Left ventricle myocardium superior (tissue), 1 donor: ENCODE data around the gene C17orf100. TPM values are rescaled to one million over a fixed set of nuclear protein-coding genes. Genes with fewer than 3 reads are reported as not detected.
"Not testable (repeated sequence)": the region's sequence is repeated elsewhere in the genome, so short reads cannot be mapped to it uniquely, and the experiment has no call there.

ENCODE experiments used
- ATAC-seq: fragments of 200-7000 bp; cut with Tn5 transposase; one replicate; pipeline ENCODE4 v1.9.1; 2020; ENCODE audit warnings: mild to moderate bottlenecking, moderate library complexity
- DNase-seq: peaks from one replicate; pipeline ENCODE4 v3.0.0-alpha.2; 2020
- intact Hi-C: fragments of 100-400 bp; cut with micrococcal nuclease; formaldehyde crosslinking; loops from one replicate; pipeline ENCODE4 v1.11.0; 2022
- total RNA-seq: library from RNA; stranded (reverse); fragmentation: NEBNext Ultra II Directional; extraction: Animal tissue kit (Norgen Biotek cat#: 25700); gene quantifications from one replicate; pipeline ENCODE4 v1.2.1, GENCODE V29; 2021
- donor health status: DM: no; HTN: yes; CAD: no; lungs with severe emphysema.

C17orf100 gene
- total RNA-seq, 1 donor from 2014 or later = 0.47 TPM

- intact Hi-C loops = no loop called here
- no peak for ATAC-seq
- no peak for DNase-seq
These were observed 31.6 kb downstream of the C17orf100 start for GRCh38 chr17:6683081-6683684.

GRCh38 chr17:6683730-6684459, 32.3 kb downstream of the C17orf100 start:
- ATAC-seq (no peak), DNase-seq (no peak)
- intact Hi-C loops = no loop called here

GRCh38 chr17:6684460-6684783, 32.9 kb downstream of the C17orf100 start:
- DNase-seq (no peak), ATAC-seq (no peak)
- intact Hi-C loops = no loop called here

GRCh38 chr17:6684881-6685767, 33.6 kb downstream of the C17orf100 start:
- intact Hi-C loops = no loop called here
- DNase-seq = no peak

GRCh38 chr17:6686026-6686425, 34.5 kb downstream of the C17orf100 start:
- DNase-seq (no peak), ATAC-seq (no peak)
- intact Hi-C loops = no loop called here

More at GRCh38 chr17:6684881-6685767, 33.6 kb downstream of the C17orf100 start:
- ATAC-seq = no peak

- no peak for ATAC-seq
- intact Hi-C loops = no loop called here
- DNase-seq = no peak
These were observed 37.4 kb downstream of the C17orf100 start for GRCh38 chr17:6688944-6689343.

GRCh38 chr17:6690641-6691040, 39.1 kb downstream of the C17orf100 start:
- DNase-seq (no peak), ATAC-seq (no peak)
- intact Hi-C loops = no loop called here

- intact Hi-C loops = no loop called here
- ATAC-seq (no peak), DNase-seq (no peak)
These were observed 40.0 kb downstream of the C17orf100 start for GRCh38 chr17:6691546-6691945.

- intact Hi-C loops, ATAC-seq, DNase-seq: not testable (repeated sequence)
These were observed 40.4 kb downstream of the C17orf100 start for GRCh38 chr17:6691958-6692357.

- no peak for DNase-seq
- intact Hi-C loops = no loop called here
These were observed 43.5 kb downstream of the C17orf100 start for GRCh38 chr17:6695051-6695450.

GRCh38 chr17:6695565-6695964, 44.0 kb downstream of the C17orf100 start:
- ATAC-seq = no peak
- intact Hi-C loops = no loop called here
- DNase-seq = no peak

More at GRCh38 chr17:6695051-6695450, 43.5 kb downstream of the C17orf100 start:
- no peak for ATAC-seq

GRCh38 chr17:6696906-6697305, 45.3 kb downstream of the C17orf100 start:
- intact Hi-C loops = no loop called here
- DNase-seq (no peak), ATAC-seq (no peak)

GRCh38 chr17:6698004-6698403, 46.4 kb downstream of the C17orf100 start:
- intact Hi-C loops = no loop called here
- ATAC-seq (no peak), DNase-seq (no peak)

GRCh38 chr17:6699997-6700947, 48.7 kb downstream of the C17orf100 start:
- DNase-seq (no peak), ATAC-seq (no peak)
- intact Hi-C loops = no loop called here

GRCh38 chr17:6700948-6701307, 49.4 kb downstream of the C17orf100 start:
- no peak for DNase-seq
- intact Hi-C loops = no loop called here
- no peak for ATAC-seq

GRCh38 chr17:6701719-6702118, 50.2 kb downstream of the C17orf100 start:
- DNase-seq = no peak
- no peak for ATAC-seq
- intact Hi-C loops = no loop called here

- intact Hi-C loops = no loop called here
- no peak for ATAC-seq
- no peak for DNase-seq
These were observed 51.1 kb downstream of the C17orf100 start for GRCh38 chr17:6702567-6703215.
